H1 (cell line): ENCODE results near the gene ABHD12B. TPM values are rescaled to one million over a fixed set of nuclear protein-coding genes. Genes with fewer than 3 reads are reported as not detected.

ENCODE experiments used
- TEAD4 ChIP-seq: IDR thresholded peaks from 2 replicates; pipeline ENCODE4 v1.6.1; 2012; ENCODE audit warnings: low read depth, low read length, inconsistent platforms, mixed read lengths
- polyA plus RNA-seq, 7 experiments: library from polyadenylated mRNA; depleted of rRNA in 3 of 7; stranded (reverse) in 5 of 7; unstranded in 2 of 7; fragments of >200 nt in 5 of 7; fragments of 200-250 nt in 2 of 7; gene quantifications; 1 replicate in 5 of 7; 2 replicates in 1 of 7; 4 replicates in 1 of 7; pipeline versions ENCODE4 v1.2.1 to v1.2.3, GENCODE V29; 2011 to 2013; ENCODE audit warnings: missing spikeins in 2 of 7, mixed read lengths in 2 of 7
- total RNA-seq: library from RNA; stranded (reverse); fragmentation: NEBNext Ultra II Directional; extraction: Animal tissue kit (Norgen Biotek cat#: 25700); gene quantifications from 2 replicates; pipeline ENCODE4 v1.2.1, GENCODE V29; 2021

Gene ABHD12B
- total and polyA plus RNA-seq, 2 of the 8 experiments (the other 6 are each of a cell fraction or from before 2014, with no cell fraction given) = 4.0 to 102 TPM

DNA sequence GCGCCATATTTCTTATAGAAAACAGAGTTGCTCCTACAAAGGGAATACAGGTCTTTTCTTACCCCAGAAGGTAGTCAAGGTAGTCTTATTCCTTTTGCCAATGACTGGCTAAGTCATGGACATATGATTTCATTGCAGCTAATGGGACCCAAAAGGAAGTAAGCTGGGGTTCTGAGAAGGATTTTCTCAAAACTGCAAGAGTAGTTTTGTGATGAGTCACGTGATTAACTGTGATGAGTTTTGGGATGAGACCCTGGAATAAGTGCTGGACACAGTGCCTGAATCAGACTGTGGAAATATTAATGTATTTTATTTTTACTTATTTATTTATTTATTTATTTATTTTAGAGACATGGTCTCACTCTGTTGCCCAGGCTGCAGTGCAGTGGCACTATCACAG is 27.5 kb upstream of the ABHD12B start (continued):
- no peak for TF ChIP-seq TEAD4
- TF ChIP-seq, all 59 proteins: peak for 0
